Kidney tubule cell (primary cell): Measurements from ENCODE around the gene TMEM204.

Source experiments
- DNase-seq: peaks from one replicate; pipeline ENCODE4 v3.0.0-alpha.2; 2018; ENCODE audit warnings: low spot score

The TMEM204 gene

DNA sequence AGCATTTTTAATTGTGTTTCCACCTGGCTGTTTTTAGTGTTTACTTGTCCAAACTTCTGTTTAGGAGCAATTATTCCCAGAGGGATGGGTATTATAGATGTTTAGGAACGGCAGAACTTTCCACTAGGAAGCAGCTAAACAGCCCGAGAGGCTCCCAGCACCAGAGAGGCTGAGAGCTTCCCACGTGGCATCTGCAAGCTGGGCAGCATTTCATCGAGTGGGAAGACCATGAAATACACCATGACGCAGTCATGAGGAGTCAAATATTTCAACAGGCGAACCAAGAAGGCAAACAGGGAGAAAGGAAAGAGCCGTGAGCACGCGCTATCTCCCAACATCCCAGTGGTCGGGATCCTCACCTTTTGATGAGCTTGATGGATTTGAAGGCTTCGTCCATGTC, 24.1 kb downstream of the TMEM204 start:
- DNase-seq = no peak

GRCh38 chr16:1559446-1559975, 26.0 kb downstream of the TMEM204 start:
- no peak for DNase-seq

- DNase-seq = no peak
Measured at GRCh38 chr16:1560153-1560552, 26.7 kb downstream of the TMEM204 start.

DNA sequence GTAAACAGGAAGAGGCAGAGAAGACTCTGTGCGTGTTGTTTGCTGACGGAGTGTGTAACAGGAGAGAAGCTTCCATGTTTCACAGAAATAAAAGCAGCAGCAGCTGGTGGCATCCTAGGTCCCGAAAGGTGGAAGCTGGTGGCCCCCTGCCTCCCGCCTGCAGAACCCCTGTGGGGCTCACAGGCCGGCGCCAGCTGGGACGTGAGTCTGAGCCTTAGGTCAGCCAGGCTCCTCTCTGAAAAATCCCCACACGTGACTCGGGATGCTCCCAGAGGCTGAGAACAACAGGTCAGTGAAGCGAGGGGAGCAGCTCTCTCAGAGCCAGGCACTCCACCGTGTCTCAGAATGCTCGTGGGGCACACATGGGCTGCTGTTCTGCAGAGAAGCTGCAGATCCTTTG, 27.4 kb downstream of the TMEM204 start:
- DNase-seq = no peak

DNA sequence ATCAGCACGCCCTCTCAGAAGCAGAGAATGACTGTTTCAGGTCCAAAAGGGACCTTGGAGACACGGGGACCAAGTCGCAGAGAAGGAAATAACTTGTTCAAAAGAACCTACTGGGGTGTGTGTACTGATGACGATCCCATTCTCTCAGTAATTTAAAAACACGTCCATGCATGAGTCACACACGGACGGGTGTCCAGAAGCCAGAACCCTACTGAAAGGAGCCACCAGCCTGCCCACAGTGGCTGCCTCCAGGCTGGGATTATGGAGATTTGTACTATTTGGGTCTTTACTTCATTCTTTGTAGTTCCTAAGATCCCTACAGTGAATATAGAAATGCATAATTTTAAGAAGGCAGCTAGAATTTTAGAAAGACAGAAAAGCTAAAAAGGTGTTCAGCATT, 27.8 kb downstream of the TMEM204 start:
- DNase-seq = no peak

GRCh38 chr16:1561836-1562235, 28.4 kb downstream of the TMEM204 start:
- DNase-seq = no peak

GRCh38 chr16:1563786-1564185, 30.3 kb downstream of the TMEM204 start:
- DNase-seq = no peak

- no peak for DNase-seq
Measured at GRCh38 chr16:1564325-1564724, 30.9 kb downstream of the TMEM204 start.

GRCh38 chr16:1565083-1565805, 31.8 kb downstream of the TMEM204 start:
- DNase-seq = no peak

GRCh38 chr16:1567988-1568387, 34.5 kb downstream of the TMEM204 start:
- no peak for DNase-seq

GRCh38 chr16:1571012-1571671, 37.7 kb downstream of the TMEM204 start:
- DNase-seq = no peak

GRCh38 chr16:1572673-1573072, 39.2 kb downstream of the TMEM204 start:
- DNase-seq = peak; percentile 48

DNA sequence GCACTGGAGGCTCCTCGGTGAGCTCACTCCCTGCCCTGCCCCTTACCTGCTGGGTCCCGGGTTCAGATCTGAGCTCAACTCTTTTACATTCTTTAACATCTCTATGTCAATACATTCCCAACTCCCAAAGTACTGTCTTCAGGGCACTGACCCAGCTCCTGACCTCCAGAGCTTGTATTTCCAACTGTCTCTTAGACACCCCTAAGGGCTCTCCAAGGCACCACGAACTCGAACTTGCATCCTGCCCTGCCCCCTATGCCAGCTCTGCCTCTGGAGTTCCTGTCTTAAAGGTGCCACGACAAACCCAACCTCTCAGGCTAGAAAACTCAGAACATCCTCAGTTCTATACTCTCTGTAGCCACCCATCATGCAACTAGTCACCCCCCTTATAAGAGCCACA, 39.8 kb downstream of the TMEM204 start:
- DNase-seq = no peak

DNA sequence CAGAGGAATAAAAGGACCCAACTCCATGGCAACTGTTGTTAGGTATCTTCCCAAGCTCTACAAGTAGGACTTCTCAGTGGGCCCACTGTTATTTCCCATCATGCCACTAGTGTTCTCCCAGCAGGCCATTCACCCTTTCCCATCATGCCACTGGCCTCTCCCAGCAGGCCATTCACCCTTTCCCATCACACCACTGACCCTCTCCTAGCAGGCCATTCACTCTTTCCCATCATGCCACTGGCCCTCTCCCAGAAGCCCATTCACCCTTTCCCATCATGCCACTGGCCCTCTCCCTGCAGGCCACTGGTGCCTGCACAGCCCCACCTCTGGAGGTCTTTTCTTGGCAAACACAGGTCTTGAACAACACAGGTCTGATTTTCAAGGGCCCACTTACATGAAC, 42.1 kb downstream of the TMEM204 start:
- DNase-seq = no peak

DNA sequence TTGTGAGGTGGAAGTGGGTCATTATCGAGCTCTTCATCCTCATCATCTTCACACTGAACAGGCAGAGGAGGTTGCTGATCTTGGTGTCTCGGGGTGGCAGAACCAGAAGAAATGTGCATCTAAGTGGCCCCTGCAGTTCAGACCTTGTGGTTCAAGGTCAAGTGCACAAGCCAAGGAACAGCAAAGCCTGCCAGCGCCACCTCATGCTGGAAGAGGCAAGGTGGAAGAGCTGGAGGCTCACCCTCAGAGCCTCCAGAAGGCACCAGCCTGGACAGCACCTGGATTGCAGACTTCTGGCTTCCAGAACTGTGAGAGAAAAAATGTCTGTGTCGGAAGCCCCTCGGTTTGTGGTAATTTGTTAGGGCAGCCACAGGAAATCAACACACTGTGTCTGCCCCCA, 45.7 kb downstream of the TMEM204 start:
- DNase-seq = no peak

DNA sequence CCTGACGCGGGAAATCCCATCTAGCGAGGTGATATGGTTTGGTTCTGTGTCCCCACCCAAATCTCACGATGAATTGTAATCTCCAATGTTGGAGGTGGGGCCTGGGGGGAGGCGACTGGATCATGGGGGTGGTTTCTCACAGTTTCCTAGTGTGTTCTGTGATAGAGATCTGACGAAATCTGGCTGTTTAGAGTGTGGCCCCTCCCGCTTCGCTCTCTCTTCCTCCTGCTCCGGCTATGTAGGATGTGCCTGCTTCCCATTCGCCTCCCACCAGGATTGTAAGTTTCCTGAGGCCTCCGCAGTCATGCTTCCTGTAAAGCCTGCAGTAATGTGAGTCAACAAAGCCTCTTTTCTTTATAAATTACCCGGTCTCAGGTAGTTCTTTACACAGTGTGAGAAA, 46.8 kb downstream of the TMEM204 start:
- DNase-seq = no peak

DNA sequence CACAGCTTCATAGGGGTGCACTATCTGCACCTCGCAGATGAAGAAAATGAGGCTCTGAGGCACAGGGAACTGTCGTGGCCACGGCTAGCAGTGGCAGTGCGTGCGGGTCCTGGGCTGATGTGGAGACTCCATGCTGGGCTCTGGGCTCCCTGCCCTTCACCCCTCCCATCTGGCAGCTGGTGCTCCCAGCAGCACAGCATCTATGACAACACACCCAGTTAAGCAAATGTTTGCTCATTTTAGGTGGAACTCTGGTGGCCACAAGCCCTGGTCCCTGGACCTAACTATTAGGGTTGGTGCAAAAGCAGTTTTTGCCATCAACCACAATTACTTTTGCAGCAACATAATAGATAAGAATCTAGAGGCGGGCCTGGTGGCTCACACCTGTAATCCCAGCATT, 47.5 kb downstream of the TMEM204 start:
- no peak for DNase-seq

DNA sequence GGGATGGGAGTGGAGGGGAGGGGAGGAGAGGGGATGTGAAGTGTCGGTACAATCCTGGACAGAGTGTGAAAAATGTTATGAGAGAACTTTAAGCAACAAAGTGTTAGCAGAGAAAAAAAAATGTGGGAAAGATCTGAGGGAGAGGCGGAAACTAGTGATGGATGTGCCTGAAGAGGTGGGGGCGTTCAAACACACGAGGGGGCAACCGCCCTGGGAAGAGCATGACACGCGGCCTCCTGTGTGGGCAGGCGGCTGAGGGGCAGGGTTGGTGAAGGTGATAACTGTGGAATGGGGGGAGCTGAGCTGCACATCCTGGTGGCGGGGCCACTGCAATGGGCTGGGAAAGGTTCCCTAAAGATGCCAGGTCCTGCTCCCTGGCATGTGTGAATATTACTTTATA, 48.3 kb downstream of the TMEM204 start:
- no peak for DNase-seq

- DNase-seq = no peak
Measured at GRCh38 chr16:1583180-1583579, 49.7 kb downstream of the TMEM204 start.

DNA sequence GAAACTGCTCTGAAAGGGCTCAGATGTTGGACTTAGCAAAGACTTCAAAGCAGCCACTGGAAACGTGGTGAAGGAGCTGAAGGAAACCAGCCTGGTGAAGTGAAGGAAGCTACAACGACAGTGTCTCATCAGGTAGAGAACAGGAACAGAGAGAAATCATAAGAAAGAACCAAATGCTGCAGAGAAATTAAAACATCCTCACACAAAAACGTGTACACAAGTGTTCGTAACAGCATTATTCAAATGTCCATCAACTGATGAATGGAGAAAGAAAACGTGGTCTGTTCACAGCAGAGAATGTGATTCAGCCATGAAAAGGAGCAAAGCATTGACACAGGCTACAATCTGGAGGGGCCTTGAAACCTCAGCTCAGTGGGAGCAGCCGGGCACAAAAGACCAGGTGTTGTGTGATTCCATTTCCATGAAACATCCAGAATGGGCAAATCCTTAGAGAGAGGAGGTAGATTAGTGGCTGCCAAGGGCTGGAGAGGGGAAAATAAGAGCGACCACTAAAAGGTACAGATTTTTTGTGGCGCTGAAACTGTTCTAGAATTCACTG, 51.5 kb downstream of the TMEM204 start:
- DNase-seq = no peak

DNA sequence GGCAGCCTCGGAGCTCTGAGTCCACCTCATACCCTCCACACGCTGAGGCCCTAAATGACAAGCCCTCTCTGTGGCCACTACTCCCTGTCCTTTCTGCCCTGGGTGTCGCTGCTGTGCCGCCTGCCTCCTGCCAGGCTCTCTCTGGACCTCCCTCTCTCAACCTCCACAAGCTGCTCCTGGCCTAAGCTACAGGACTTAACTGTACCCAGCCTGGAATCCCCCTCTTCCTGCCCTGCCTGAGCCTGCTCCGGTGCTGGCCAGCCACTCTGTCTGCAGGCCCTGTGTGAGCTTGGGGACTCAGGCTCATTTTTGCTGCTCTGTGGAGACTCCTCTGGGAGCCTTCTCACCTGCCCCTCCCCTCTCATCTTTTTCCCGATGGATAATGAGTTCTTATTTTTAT, 56.9 kb downstream of the TMEM204 start:
- DNase-seq = no peak

DNA sequence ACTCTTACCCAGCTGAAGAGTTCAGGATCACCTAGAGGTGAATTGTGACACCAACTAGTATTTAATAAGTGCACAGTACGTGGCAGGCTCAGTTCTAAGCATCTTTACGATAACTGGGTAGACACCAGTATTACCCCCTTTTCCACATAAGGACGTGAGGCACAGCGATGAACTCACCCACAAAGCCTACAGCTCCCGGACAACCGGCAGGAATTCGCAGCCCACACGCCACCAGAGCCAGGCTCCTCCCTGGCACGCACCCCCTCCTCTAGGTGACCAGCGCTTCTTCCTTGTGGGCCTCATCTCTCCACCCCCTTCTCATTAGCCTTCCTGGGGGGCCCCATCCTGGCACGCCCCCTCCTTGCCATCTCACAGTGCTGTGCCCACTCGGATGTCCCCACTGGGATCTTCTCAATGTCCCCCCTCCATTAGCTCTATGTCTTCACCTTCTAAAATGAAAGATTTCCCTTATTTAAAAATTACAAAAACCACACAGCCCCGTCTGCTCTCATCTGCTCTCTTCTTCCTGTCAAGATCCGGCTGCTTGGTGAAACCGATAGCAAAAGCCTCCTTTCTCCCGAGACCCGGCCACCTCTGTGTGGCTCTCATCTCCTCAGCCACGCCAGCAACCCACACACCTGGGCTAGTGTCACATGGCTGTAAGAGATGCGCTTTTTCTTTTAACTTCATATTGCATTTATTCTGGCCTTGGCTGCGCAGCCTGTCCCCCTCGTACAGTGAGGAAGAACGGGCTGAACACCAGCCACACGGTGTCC, 57.7 kb downstream of the TMEM204 start:
- DNase-seq = no peak

GRCh38 chr16:1592446-1592845, 59.0 kb downstream of the TMEM204 start:
- DNase-seq = no peak
